ENCODE measurements around the gene NDUFA13. TPM values are rescaled to one million over a fixed set of nuclear protein-coding genes. Genes with fewer than 3 reads are reported as not detected.

Gene NDUFA13
- total RNA-seq, 1 experiment from 2014 or later: 489 TPM

GRCh38 chr19:19527674-19528625, 11.9 kb downstream of the NDUFA13 start:
- Histone ChIP-seq H4K20me1 (ENCODE audit: control insufficient read depth, insufficient read depth, insufficient read length) (peaks cover 3% of the 10 kb centered on the region), H3K27ac (ENCODE audit: insufficient read length, low read depth, low read length) (no peak overlapping the region), H3K4ac (ENCODE audit: low read depth, low read length) (no peak overlapping the region), H2BK12ac (ENCODE audit: insufficient read length, low read depth, low read length) (no peak overlapping the region), H3K56ac (ENCODE audit: insufficient read length, low read depth, low read length) (no peak overlapping the region), H3K9ac (ENCODE audit: extremely low read depth, insufficient read length, low read length) (no peak overlapping the region), H4K8ac (replicated peaks; ENCODE audit: insufficient read length, low read depth, low read length) (no peak overlapping the region), H2BK5ac (ENCODE audit: insufficient read length, low read length) (no peak overlapping the region), H2BK20ac (ENCODE audit: low read depth, low read length, poor library complexity, severe bottlenecking) (no peak overlapping the region), H4K5ac (ENCODE audit: insufficient read length, low read depth, low read length) (no peak overlapping the region), H3K79me1 (ENCODE audit: insufficient read depth, low read depth, low read length, poor library complexity, severe bottlenecking) (peaks cover 5% of the 10 kb centered on the region), H3K18ac (ENCODE audit: insufficient read length, low read depth, low read length) (no peak overlapping the region), H3K14ac (ENCODE audit: insufficient read depth, low read length) (no peak overlapping the region), H2BK15ac (ENCODE audit: low read depth, low read length) (no peak overlapping the region), H2AFZ (ENCODE audit: low read length) (no peak overlapping the region), H3K4me2 (ENCODE audit: insufficient read depth, insufficient read length, low read length) (no peak overlapping the region), H2AK5ac (ENCODE audit: insufficient read length, low read length) (no peak overlapping the region), H2BK120ac (ENCODE audit: low read depth, low read length, poor library complexity, severe bottlenecking) (no peak overlapping the region), H3K79me2 (ENCODE audit: insufficient read depth, low read length) (no peaks in the 10 kb centered on the region), H3K9me3 (ENCODE audit: control insufficient read depth, low read depth, low read length) (no peaks in the 10 kb centered on the region), H3T11ph (ENCODE audit: low read length) (no peak overlapping the region), H4K91ac (ENCODE audit: insufficient read length, low read depth, low read length) (no peak overlapping the region), H3K23ac (ENCODE audit: insufficient read length, low read depth, low read length) (no peak overlapping the region), H3K23me2 (ENCODE audit: insufficient read length, low read depth, low read length, poor library complexity, severe bottlenecking) (no peaks in the 10 kb centered on the region), H3K27me3 (ENCODE audit: insufficient read depth, low read length) (no peaks in the 10 kb centered on the region), H3K4me1 (ENCODE audit: insufficient read depth, low read length) (no peaks in the 10 kb centered on the region)
- peak; percentile 28 for DNase-seq
- Mint-ChIP-seq H3K36me3 (ENCODE audit: insufficient read depth in 1 of 3, low read depth in 3 of 3) (peaks cover 13 to 63% (median 47%) of the 10 kb centered on the region in 3 experiments; a peak in 6 of 7 replicates), H3K27me3 (ENCODE audit: low read depth) (peaks cover 1% of the 10 kb centered on the region; the same call in 1 of the 2 replicates), H3K4me1 (peaks cover 13 to 31% of the 10 kb centered on the region in 2 experiments), H3K27ac (no peak overlapping the region), H3K9me3 (no peaks in the 10 kb centered on the region), H3K4me3 (no peak overlapping the region)
- TF ChIP-seq, protein P1, sequence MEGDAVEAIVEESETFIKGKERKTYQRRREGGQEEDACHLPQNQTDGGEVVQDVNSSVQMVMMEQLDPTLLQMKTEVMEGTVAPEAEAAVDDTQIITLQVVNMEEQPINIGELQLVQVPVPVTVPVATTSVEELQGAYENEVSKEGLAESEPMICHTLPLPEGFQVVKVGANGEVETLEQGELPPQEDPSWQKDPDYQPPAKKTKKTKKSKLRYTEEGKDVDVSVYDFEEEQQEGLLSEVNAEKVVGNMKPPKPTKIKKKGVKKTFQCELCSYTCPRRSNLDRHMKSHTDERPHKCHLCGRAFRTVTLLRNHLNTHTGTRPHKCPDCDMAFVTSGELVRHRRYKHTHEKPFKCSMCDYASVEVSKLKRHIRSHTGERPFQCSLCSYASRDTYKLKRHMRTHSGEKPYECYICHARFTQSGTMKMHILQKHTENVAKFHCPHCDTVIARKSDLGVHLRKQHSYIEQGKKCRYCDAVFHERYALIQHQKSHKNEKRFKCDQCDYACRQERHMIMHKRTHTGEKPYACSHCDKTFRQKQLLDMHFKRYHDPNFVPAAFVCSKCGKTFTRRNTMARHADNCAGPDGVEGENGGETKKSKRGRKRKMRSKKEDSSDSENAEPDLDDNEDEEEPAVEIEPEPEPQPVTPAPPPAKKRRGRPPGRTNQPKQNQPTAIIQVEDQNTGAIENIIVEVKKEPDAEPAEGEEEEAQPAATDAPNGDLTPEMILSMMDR (conservative IDR thresholded peaks at IDR 0.05): no peak
- WGBS (ENCODE audit: extremely low coverage, insufficient read length, low lambda C conversion rate): no CpG with 5 or more reads among the region's 27 CpGs

Measured in H9 (cell line).